Activated CD4-positive, CD25-positive, alpha-beta regulatory T cell treated with anti-CD3 and anti-CD28 coated beads, Interleukin-2, amount 50 U/mL, for 16 hours (primary cell): Measurements from ENCODE around the gene TWIST1.

Experiments used
- DNase-seq: peaks from one replicate; pipeline ENCODE4 v3.0.0-alpha.2; 2020; ENCODE audit warnings: low read depth, low spot score

The TWIST1 gene

GRCh38 chr7:19117091-19117869 is at the start of gene TWIST1:
Gene TWIST1 (minus strand): TSS chr7:19117636. CDS start chr7:19117321, 315 bp downstream.
- no peak for DNase-seq

DNA sequence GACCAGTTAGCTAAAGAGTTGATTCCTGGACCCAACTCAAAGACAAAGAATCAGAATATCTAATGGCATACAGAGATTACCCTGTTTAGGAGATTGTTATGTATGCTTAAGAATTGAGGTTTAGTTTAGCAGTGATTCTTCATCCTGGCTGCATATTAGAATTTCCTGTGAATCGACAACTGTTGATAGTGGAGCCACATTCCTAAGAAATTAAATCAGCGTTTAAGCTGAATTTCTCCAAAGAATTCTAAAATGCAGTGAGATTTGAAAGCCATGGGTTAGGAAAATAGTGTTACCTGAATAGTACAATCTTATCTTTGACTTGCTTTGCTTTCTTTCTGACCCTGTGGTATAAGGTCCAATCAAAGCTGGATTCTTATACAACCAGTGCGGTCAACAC is 44.2 kb upstream of the TWIST1 start:
- no peak for DNase-seq

DNA sequence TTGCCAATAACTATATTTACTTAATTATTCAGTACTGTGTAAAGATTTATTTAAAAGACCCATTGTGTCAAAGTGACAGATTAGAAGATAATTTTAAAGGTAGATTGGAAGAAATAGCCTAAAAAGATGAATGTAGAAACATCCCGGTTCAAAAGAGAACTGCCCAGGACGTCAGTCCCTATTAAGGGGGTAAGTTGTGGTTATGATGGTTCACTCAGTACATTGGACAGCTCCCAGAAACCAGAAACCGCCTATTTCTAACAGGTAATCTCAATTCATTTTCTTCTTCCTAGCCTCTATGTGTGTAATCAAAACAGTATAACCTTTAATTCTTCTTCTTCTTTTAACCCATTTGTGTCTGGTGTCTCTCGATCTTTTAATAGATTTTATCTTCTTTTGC is 29.3 kb upstream of the TWIST1 start:
- no peak for DNase-seq

DNA sequence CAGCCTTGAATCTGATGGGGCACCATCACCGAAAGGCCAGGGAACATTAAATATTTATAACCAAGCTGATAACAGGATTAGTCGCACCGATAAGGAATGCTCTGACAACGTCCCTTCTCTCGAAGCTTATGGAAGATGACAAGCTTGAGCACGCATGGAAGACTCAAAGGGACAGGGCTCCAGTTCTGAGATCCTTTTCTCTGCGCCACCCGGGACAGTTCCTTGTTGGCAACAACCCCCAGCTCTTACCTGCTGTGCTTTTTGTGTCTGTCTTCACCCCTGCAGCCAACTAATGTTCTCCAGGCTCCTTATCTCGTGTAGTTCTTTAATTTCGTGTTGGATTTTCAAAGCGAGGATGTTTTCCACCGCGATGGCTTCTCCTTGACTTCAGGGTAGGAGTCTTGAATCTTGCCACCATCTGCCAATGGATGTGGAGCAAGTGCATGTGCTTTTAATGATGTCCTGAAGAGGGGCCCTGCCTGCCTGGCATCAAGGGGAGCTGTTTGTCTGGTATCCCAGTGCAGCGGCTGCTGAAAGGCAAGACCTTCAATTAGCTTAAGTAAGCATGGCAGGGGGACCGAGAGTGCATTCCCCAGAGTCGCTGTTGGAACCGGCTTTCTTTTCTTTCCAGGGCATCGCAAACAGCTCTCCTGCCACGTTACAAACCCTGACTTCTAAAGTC is 28.1 kb upstream of the TWIST1 start:
- no peak for DNase-seq

DNA sequence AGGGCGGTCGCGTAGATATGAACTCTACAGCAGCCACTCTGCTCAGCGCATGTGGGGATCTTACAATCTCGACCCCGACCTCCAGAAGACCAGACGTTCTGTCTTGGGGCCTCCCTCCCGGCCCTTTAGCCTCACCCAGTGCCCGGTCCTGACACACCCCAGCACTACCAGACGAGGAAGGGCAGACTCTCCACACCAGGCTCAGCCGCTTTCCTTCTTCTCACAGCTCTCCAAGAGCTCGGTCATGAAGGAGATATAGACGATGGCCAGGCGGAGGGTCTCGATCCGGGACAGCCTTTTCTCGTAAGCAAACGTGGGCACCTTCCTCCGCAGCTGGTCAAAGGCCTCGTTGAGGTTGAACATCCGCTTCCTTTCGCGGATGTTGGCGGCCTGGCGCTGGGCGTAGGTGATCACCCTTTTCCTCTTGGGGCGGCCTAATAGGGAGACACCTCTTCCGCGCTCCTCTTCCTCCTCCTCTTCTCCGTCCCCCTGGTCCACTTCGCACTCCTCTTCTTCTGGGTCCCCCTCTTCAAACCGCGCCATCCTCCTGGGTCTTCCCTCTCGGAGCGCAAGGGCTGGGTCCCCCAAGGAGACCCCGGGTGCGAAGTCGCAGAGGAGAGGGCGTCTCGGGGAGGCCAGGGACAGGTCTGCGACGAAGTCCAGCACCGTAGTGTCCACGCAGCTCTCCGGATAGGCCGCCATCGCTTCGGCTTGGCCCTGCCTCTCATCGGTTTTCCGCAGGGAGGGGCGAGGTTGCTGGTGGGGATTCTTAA is 27.4 kb upstream of the TWIST1 start, which contains the start of gene FERD3L:
Gene FERD3L (minus strand): TSS at position 761 of the 773 bp plus-strand sequence. CDS start 59 bp downstream, at position 702.
- DNase-seq, result no peak

DNA sequence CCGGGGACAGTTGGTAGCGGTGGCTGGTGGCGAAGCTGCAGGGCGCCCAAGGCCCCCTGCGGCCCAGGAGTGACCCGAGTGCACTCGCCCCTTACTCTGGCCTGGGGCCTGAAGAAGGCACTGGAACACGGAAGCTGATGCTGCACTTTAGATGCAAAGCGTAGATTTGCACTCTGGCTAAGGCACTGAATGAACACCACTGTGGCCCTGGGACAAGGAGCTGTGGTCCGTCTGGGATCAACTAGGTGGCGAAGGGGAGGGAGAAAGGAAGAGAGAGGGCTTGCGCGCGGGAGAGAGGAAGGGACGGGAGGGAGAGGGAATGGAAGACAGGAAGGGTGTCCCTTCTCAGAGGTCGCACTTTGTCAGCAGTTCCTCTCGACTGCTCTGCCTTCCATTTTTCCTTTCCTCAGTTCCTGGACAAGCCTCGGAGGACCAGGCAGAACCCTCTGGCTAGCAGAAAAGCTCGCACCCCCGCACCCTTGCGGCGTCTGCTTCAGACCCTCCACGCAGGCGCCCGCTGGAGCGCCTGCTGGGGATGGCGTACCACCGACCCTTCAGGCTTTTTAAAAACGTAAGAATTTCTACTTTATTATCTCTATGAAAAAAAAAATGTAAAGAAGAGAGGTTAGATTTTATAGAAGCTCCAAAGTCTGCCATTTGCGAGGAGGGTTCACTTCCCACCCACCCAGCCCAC is 26.6 kb upstream of the TWIST1 start:
- DNase-seq, result no peak

- DNase-seq, result no peak
Measured at GRCh38 chr7:19139706-19140327, 22.4 kb upstream of the TWIST1 start.

DNA sequence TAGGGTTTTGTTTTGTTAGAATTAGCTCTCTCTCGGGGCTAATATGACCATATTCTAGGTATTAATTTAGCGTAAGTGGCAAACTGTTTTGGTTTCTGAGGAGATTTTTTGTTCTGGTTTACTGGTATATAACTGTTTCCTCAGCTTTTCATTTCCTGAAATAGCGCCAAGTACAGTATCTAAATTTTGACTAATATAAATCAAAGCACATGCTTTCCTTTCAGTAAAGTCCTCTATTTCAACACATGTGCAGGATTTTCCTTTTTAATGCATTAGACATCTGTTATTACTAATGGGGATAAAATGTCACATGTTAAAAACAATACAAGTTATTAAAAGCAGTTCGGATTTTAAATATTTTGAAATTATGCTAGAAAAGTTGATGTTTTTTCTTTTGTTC is 16.4 kb upstream of the TWIST1 start:
- no peak for DNase-seq

GRCh38 chr7:19133390-19133789 is 16.0 kb upstream of the TWIST1 start:
- no peak for DNase-seq

GRCh38 chr7:19128856-19129255 is 11.4 kb upstream of the TWIST1 start:
- no peak for DNase-seq

DNA sequence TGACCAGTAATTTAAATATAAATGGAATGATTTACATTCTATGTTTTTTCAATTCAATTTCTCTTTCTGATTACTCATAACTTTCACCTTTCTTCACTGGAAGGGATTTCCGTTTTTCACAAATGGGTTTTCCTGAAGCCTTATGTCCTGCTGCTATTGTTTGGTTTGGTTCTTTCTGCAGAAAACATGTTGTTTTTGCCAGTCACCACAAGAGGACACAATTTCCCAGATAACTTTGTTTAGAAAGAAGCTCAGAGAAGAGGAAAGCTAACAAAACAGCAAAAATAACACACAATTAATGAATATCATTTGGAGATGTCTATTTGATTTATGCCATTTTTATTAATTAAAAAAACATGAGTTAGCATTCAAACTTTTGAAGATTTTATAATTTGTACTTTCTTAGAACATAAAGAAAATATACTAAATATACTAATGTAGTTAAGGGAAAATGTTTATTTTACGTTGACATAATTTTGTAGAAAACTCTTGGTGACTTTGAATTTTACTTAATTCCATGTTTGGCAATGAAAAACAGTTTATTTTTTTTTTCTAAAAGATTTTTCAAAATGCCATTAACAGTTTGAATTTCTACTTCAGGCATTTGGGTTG is 4.6 kb upstream of the TWIST1 start:
- DNase-seq, result no peak

DNA sequence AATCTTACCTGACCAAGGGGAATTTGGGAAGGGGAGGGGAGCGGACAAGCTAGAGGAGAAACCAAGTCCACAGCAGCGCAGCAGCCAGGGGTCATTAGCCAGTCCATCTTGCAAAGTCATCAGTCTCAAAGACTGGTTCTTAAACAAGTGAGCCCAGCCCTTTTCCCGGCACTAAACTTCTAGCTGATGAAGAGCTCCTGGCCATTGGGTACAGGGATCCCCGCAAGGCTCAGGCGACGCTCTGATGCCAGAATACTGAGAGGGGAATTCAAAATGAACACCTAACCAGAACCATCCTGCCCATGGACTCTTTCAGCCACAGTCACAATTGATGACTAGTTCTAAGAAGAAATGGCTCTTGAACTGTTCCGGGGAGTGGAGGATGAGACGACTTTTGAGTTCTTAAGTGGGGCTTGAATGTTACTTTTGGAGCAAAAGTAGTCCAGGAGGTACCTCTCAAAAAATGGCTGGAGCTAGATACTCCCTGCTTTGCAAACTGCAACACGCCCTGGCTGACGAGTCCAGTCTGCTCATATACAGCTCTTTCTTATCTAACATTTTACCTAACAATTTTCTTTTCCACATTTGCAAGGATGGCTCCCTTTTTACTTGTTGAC is 2.5 kb upstream of the TWIST1 start:
- no peak for DNase-seq

DNA sequence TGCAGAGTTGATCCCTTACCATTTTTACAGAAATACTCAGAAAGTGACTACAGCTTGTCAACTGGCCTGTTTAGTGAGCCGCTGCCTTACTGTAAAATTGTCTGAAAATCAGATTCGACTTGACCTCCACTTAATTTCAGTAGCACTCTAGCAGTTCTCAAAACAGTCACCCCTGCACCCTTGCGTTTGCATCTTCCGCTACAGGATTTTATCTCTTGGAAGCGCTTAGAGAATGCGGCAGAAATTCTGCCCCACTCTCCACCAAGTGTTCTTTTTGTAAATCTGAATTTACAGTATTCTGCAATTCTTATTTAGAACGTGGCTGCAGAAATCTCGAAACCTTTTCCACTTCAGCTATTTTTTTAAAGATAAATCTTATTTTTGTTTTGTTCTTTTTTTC is 1.9 kb upstream of the TWIST1 start:
- DNase-seq, result no peak

GRCh38 chr7:19118636-19119371 is 1.4 kb upstream of the TWIST1 start:
- DNase-seq, result no peak

GRCh38 chr7:19117870-19118608 is 603 bp upstream of the TWIST1 start:
- no peak for DNase-seq

- no peak for DNase-seq
Measured at GRCh38 chr7:19116121-19117090, 1.0 kb downstream of the TWIST1 start.

GRCh38 chr7:19114551-19114855 is 2.9 kb downstream of the TWIST1 start:
- no peak for DNase-seq
